Activated CD4-positive, alpha-beta T cell treated with anti-CD3 and anti-CD28 coated beads, Interleukin-2, amount 10 ng/mL, durations not matched to agents 7 days and 5 days (primary cell): ENCODE results near the gene GRIA4. TPM values are rescaled to one million over a fixed set of nuclear protein-coding genes. Genes with fewer than 3 reads are reported as not detected.

Experiments
- CTCF ChIA-PET: fragments of 350-600 bp; sonication (Branson Sonifier 250); formaldehyde crosslinking; loops from one replicate; lab custom pipeline; 2021; ENCODE audit warnings: antibody characterized with exemption; lab: Charles Lee
- POLR2A ChIA-PET: fragments of 350-600 bp; sonication (Branson Sonifier 250); formaldehyde crosslinking; loops from one replicate; lab custom pipeline; 2021; ENCODE audit warnings: antibody characterized with exemption; lab: Charles Lee
- DNase-seq: peaks from one replicate; pipeline ENCODE4 v3.0.0-alpha.2; 2020
- H3K27ac Mint-ChIP-seq: one replicate; pipeline ENCODE4 v1.8.0; 2021; ENCODE audit warnings: mild to moderate bottlenecking, moderate library complexity, mixed read lengths
- H3K27me3 Mint-ChIP-seq: one replicate; pipeline ENCODE4 v1.8.0; 2021; ENCODE audit warnings: mixed read lengths
- H3K36me3 Mint-ChIP-seq: one replicate; pipeline ENCODE4 v1.8.0; 2021; ENCODE audit warnings: low read depth, mixed read lengths
- H3K4me1 Mint-ChIP-seq: one replicate; pipeline ENCODE4 v1.8.0; 2021; ENCODE audit warnings: mixed read lengths
- H3K4me3 Mint-ChIP-seq: one replicate; pipeline ENCODE4 v1.8.0; 2021; ENCODE audit warnings: mild to moderate bottlenecking, moderate library complexity, mixed read lengths
- H3K9me3 Mint-ChIP-seq: one replicate; pipeline ENCODE4 v1.8.0; 2021; ENCODE audit warnings: mixed read lengths
- total RNA-seq, 2 experiments: library from RNA; stranded (reverse); gene quantifications; one replicate each; pipeline ENCODE4 v1.2.3, GENCODE V29; 2021

GRIA4 gene
- total RNA-seq, 2 experiments from 2014 or later: not detected

- POLR2A ChIA-PET: no interaction called here
- H3K27ac Mint-ChIP-seq: no peak overlapping the region
- DNase-seq: no peak
- no peaks in the 10 kb centered on the region for H3K9me3 Mint-ChIP-seq
- H3K4me3 Mint-ChIP-seq: no peak overlapping the region
- H3K27me3 Mint-ChIP-seq: no peaks in the 10 kb centered on the region
- no peaks in the 10 kb centered on the region for H3K4me1 Mint-ChIP-seq
- H3K36me3 Mint-ChIP-seq: no peaks in the 10 kb centered on the region
- CTCF ChIA-PET: no interaction called here
These were observed 333.0 kb downstream of the GRIA4 start for GRCh38 chr11:105942921-105943320.

- H3K9me3 Mint-ChIP-seq: no peaks in the 10 kb centered on the region
These were observed 339.2 kb downstream of the GRIA4 start for GRCh38 chr11:105948918-105949590.

GRCh38 chr11:105953886-105954285, 344.0 kb downstream of the GRIA4 start:
- CTCF ChIA-PET: no interaction called here

More at GRCh38 chr11:105948918-105949590, 339.2 kb downstream of the GRIA4 start:
- POLR2A ChIA-PET: no interaction called here
- Mint-ChIP-seq H3K4me1 (no peaks in the 10 kb centered on the region), H3K27ac (no peak overlapping the region), H3K27me3 (no peaks in the 10 kb centered on the region), H3K4me3 (no peak overlapping the region), H3K36me3 (no peaks in the 10 kb centered on the region)
- no peak for DNase-seq
- CTCF ChIA-PET: no interaction called here

GRCh38 chr11:105960252-105961245, 350.7 kb downstream of the GRIA4 start:
- CTCF ChIA-PET: no interaction called here
- POLR2A ChIA-PET: no interaction called here

More at GRCh38 chr11:105953886-105954285, 344.0 kb downstream of the GRIA4 start:
- Mint-ChIP-seq H3K27ac (no peak overlapping the region), H3K27me3 (no peaks in the 10 kb centered on the region), H3K4me3 (no peak overlapping the region), H3K9me3 (peaks cover under 1% of the 10 kb centered on the region), H3K36me3 (no peaks in the 10 kb centered on the region), H3K4me1 (no peaks in the 10 kb centered on the region)
- no peak for DNase-seq
- POLR2A ChIA-PET: no interaction called here

DNA sequence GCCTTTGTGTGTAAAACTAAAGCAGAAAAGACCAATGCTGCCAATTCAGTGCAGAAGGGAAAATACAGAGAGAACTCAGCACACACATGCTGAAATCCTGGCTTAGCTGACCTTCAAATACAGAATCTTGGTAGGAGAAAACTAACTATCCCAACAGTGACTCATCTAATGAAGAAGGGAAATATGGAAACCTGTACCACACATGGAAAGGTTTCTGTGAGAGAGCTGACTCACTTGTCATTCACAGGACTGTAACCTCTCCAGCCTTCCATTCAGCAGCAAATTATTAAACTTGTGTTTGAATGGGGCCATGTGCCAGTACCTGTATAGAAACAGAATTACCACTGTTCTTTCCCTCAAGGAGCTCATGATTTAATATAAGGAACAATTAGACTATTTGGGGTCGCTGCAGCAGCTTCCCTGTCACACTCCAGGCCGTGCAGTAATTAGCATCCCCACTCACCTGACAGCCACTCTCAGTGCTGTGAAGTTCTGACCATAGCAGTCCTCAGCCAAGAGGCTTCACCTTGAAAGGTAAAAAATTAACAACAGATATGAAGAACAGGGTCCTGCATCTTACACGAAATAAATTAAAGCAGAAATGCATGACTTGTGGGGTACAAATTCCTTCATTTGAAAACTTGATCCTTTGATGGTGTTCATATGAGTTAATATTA, 358.3 kb downstream of the GRIA4 start:
- Mint-ChIP-seq H3K27me3 (no peaks in the 10 kb centered on the region), H3K36me3 (no peaks in the 10 kb centered on the region), H3K27ac (no peak overlapping the region), H3K4me3 (no peak overlapping the region), H3K9me3 (no peaks in the 10 kb centered on the region), H3K4me1 (no peaks in the 10 kb centered on the region)
- ChIA-PET POLR2A (no interaction called here), CTCF (no interaction called here)
- DNase-seq: no peak

More at GRCh38 chr11:105960252-105961245, 350.7 kb downstream of the GRIA4 start:
- DNase-seq: no peak
- Mint-ChIP-seq H3K27ac (no peak overlapping the region), H3K4me1 (no peaks in the 10 kb centered on the region), H3K36me3 (no peaks in the 10 kb centered on the region), H3K27me3 (no peaks in the 10 kb centered on the region), H3K4me3 (no peak overlapping the region), H3K9me3 (peaks cover 9% of the 10 kb centered on the region)

- H3K36me3 Mint-ChIP-seq: no peaks in the 10 kb centered on the region
- ChIA-PET CTCF (no interaction called here), POLR2A (no interaction called here)
- no peak for DNase-seq
- H3K4me3 Mint-ChIP-seq: no peak overlapping the region
- no peaks in the 10 kb centered on the region for H3K4me1 Mint-ChIP-seq
- no peak overlapping the region for H3K27ac Mint-ChIP-seq
- no peaks in the 10 kb centered on the region for H3K27me3 Mint-ChIP-seq
- no peaks in the 10 kb centered on the region for H3K9me3 Mint-ChIP-seq
These were observed 359.9 kb downstream of the GRIA4 start for GRCh38 chr11:105969756-105970155.

DNA sequence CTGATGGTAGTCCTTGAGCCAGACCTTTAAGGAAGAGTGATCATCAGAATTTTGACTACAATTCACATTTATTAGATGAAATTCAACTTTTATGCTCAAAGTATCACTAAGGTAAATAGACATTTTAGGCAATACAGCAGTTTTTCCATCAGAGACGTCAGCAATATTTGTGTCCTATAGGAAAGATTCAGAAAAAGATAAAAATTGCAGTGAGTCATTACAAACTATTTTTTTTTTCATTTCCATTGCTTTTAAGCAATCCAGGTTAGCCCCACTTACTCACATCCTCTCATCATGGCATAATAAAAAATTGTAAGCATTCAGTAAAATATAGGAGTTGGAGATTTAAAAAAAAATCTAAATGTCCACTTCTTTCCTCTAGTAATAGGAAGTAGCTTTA, 365.3 kb downstream of the GRIA4 start:
- peaks cover 5% of the 10 kb centered on the region for H3K27me3 Mint-ChIP-seq
- no peaks in the 10 kb centered on the region for H3K9me3 Mint-ChIP-seq
- ChIA-PET CTCF (no interaction called here), POLR2A (no interaction called here)
- no peak overlapping the region for H3K4me3 Mint-ChIP-seq
- no peaks in the 10 kb centered on the region for H3K4me1 Mint-ChIP-seq
- no peak for DNase-seq
- no peaks in the 10 kb centered on the region for H3K36me3 Mint-ChIP-seq
- no peak overlapping the region for H3K27ac Mint-ChIP-seq

DNA sequence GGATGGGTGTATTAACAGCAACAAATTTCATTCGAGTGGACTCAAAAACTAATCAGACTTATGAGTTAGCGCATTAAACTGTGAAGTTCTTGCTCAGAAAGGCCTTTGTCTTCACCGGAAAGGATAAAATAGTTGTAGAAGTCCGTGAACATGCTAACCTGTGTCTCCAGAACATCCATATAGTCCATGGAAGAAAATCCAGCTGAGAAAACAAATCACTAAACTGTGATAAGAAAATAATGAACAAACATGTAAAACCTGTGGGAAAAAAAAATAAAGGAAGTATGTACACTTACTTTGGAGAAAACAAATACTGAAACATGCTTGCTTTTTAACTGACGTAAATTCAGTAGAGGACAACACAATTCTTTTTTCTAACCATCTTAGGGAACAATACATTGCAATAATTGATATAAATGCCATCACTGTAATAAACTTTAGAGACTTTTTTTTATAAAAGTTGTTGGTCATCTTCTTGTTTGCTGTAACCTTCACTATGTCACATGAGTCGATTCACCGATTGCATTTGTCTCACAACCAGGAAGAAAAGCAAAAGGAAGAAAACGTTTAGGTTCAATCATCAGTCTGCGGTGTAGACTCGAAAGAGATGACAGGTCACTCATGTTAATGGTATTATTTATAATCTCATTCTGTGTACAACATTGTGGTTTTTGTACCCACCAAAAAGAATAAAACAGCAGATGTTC, 370.3 kb downstream of the GRIA4 start:
- peaks cover 5% of the 10 kb centered on the region for H3K27me3 Mint-ChIP-seq
- POLR2A ChIA-PET: no interaction called here
- no peaks in the 10 kb centered on the region for H3K9me3 Mint-ChIP-seq
- no peaks in the 10 kb centered on the region for H3K4me1 Mint-ChIP-seq
- peak overlapping the region; percentile 34 for H3K27ac Mint-ChIP-seq
- CTCF ChIA-PET: no interaction called here
- no peak for DNase-seq
- no peaks in the 10 kb centered on the region for H3K36me3 Mint-ChIP-seq
- no peak overlapping the region for H3K4me3 Mint-ChIP-seq

DNA sequence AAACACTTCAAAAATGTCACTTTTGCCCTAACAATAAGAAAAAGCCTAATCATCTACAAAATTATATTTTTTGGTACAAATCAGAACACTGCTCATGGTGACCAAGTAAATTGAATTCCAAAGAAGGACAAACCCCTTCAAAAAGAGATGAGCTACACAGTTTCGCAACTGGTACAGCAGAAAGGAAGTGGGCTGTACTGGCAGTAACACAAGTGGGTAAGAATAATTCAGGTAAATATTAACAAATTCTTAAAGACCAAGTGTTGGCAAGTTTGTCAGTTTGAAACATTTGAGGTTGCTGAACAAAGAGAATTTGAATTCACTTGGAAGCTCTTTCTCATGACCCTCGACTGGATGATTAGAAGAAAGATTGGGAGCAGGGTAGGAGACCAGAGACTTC, 376.7 kb downstream of the GRIA4 start:
- Mint-ChIP-seq H3K9me3 (no peaks in the 10 kb centered on the region), H3K27me3 (no peaks in the 10 kb centered on the region), H3K36me3 (no peaks in the 10 kb centered on the region), H3K4me3 (no peak overlapping the region), H3K4me1 (no peaks in the 10 kb centered on the region), H3K27ac (no peak overlapping the region)
- ChIA-PET CTCF (interaction anchor here (0.6 kb wide), 1 partner anchor 98 kb away, joined by 5 read pairs; no protein-coding TSS in a partner anchor), POLR2A (no interaction called here)
- DNase-seq: no peak

DNA sequence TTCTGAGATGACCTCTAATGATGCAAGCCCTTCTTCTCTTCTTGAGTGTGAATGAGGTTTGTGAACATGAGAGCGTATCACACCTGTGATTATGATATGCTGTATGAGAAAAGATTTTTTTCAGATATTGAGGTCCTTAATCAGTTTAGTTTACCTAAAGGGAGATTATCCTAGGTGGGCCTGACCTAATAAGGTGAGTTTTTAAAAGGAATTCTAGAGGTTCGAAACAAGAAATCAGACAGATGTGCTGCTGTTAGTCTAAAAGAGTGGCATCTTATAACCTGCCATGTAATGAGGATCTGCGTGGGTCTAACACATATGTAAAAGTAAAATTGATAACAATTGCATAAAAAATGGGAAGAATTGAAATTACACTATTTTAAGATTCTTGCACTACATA, 378.3 kb downstream of the GRIA4 start:
- Mint-ChIP-seq H3K4me3 (no peak overlapping the region), H3K36me3 (no peaks in the 10 kb centered on the region), H3K9me3 (peaks cover 4% of the 10 kb centered on the region), H3K4me1 (no peaks in the 10 kb centered on the region), H3K27ac (no peak overlapping the region), H3K27me3 (no peaks in the 10 kb centered on the region)
- POLR2A ChIA-PET: no interaction called here
- no peak for DNase-seq
- CTCF ChIA-PET: no interaction called here

DNA sequence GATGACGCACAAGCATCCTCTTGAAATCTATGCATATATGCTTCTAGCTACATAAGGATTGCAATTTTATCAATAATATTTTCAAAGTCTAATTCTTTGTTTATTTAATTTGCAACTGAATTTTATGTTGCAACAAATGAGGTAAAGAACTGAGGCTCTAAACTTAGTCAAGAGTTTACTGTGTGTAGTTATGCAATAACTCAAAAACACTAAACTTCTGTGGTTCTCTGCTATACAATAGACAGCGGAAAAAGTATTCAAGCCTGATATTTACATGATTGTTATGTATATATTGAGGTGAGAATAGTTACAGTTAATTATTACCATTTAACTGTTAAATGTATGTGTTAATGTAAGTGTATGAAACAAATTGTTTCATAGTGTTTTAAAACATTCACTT, 379.3 kb downstream of the GRIA4 start:
- no peaks in the 10 kb centered on the region for H3K27me3 Mint-ChIP-seq
- DNase-seq: no peak

DNA sequence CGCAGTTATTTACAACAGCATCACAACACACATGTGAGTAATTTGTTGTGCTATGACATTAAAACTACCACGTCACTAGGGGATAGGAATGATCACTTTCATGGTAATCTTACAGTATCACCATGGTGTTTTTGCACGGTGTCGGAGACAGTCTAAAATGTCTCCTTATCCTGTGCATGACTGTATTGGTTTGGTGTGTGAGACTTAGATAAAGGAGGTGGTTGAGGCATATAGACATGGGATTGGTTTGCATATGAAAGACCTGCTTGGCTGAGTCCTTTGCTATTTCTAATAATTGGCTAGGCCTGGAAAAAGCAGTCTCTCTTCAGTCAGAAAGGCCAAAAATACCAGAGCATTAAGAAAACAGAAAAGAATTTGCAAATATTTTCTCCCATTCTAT, 382.0 kb downstream of the GRIA4 start:
- H3K27ac Mint-ChIP-seq: no peak overlapping the region
- no peak overlapping the region for H3K4me3 Mint-ChIP-seq
- H3K36me3 Mint-ChIP-seq: peaks cover 24% of the 10 kb centered on the region
- no peaks in the 10 kb centered on the region for H3K27me3 Mint-ChIP-seq
- H3K9me3 Mint-ChIP-seq: peaks cover 7% of the 10 kb centered on the region
- ChIA-PET CTCF (no interaction called here), POLR2A (no interaction called here)
- DNase-seq: no peak
- H3K4me1 Mint-ChIP-seq: no peaks in the 10 kb centered on the region

More for the DNA sequence above, 379.3 kb downstream of the GRIA4 start:
- ChIA-PET POLR2A (no interaction called here), CTCF (no interaction called here)
- H3K4me3 Mint-ChIP-seq: no peak overlapping the region
- no peaks in the 10 kb centered on the region for H3K4me1 Mint-ChIP-seq
- H3K36me3 Mint-ChIP-seq: peaks cover 6% of the 10 kb centered on the region
- no peak overlapping the region for H3K27ac Mint-ChIP-seq
- peaks cover 7% of the 10 kb centered on the region for H3K9me3 Mint-ChIP-seq
